ENCODE results near the gene SYNDIG1.

The SYNDIG1 gene

GRCh38 chr20:24473435-24474223, 4.2 kb downstream of the SYNDIG1 start:
- DNase-seq, result no peak

DNA sequence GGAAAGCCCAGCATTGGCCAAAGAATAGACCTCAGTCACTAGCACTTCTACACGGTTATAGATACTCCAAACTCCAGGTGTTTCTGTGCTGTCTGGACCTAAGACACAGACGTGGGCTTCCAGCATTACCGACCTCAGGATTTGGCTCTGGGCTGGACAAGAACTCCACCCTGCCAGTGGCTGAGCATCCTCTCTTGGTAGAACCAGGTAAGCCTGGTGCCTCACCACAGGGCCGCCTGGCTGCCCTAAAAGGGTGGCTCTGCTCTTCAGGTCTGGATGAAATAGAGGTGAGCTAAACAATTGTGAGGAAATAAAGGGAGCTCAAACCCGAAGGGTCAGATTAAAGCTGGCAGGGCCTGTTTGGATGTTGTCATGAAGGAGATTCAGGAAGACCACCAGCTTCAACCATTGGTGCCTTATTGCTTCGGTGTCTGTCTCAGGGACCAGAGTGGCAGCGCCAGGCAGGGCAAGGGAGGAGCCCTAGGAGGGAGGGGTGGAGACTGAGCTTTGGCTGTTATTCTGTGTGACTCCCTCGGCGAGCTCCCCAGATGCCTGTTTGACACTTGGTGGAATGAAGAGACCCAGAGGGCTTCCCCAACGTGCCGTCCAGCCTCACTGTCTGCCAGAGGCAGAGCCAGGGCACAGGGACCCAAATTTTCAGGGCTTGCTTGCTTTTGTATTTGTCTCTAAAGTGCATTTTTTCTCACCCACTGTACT, 8.6 kb downstream of the SYNDIG1 start:
- no peak for DNase-seq

GRCh38 chr20:24478584-24478983, 9.2 kb downstream of the SYNDIG1 start:
- DNase-seq, result no peak

- DNase-seq, result no peak
These were observed 9.7 kb downstream of the SYNDIG1 start for GRCh38 chr20:24479106-24479505.

- no peak for DNase-seq
These were observed 10.2 kb downstream of the SYNDIG1 start for GRCh38 chr20:24479595-24479994.

DNA sequence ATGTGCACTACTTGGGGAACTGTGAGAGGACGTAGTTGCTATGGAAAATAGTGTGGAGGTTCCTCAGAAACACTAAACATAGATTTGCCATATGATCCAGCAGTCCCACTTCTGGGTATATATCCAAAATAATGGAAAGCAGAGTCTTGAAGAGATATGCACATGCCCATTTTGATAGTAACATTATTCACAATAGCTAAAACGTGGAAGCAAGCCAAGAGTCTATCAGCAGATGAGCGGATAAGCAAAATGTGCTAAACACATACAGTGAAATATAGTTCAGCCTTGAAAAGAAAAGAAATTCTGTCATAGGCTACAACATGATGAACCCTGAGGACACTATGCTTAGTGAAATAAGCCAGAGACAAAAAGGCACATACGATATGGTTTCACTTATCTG, 11.1 kb downstream of the SYNDIG1 start:
- DNase-seq, result no peak

- DNase-seq, result no peak
These were observed 11.7 kb downstream of the SYNDIG1 start for GRCh38 chr20:24481173-24481572.

DNA sequence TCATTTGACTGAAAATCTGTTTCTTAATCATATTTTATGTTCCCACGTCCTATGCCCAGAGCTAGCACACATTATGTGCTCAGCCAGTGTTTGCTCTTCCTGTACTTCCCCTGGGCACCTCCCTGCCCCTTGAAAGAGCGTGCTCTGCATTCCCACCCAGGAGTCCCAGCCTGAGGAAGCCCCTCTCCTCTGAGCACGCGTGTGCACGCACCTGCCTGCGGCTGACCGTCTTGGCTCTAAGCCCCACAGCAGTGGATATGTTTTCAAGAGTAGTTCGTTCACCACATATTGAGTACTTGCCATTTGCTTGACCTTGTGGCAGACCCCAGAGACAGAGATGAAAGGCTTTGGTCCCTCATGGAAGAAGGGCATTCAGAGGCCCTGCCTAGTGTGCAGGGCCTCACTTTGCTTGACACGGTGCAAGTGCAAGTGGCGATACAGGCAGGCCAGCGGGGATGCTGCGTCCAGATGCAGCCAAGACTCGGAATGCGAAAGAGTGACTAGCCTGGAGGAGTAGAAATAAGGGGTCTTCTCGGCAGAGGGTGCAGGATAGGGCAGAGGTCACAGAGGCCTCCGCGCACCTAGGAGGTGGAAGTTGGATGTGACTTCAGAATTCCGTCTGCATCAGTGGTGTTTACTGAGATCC, 14.1 kb downstream of the SYNDIG1 start:
- DNase-seq, result no peak

GRCh38 chr20:24484081-24484450, 14.6 kb downstream of the SYNDIG1 start:
- DNase-seq, result no peak

GRCh38 chr20:24485981-24486380, 16.6 kb downstream of the SYNDIG1 start:
- no peak for DNase-seq

- DNase-seq, result no peak
These were observed 17.8 kb downstream of the SYNDIG1 start for GRCh38 chr20:24487240-24487639.

- DNase-seq, result no peak
These were observed 18.2 kb downstream of the SYNDIG1 start for GRCh38 chr20:24487648-24488047.

DNA sequence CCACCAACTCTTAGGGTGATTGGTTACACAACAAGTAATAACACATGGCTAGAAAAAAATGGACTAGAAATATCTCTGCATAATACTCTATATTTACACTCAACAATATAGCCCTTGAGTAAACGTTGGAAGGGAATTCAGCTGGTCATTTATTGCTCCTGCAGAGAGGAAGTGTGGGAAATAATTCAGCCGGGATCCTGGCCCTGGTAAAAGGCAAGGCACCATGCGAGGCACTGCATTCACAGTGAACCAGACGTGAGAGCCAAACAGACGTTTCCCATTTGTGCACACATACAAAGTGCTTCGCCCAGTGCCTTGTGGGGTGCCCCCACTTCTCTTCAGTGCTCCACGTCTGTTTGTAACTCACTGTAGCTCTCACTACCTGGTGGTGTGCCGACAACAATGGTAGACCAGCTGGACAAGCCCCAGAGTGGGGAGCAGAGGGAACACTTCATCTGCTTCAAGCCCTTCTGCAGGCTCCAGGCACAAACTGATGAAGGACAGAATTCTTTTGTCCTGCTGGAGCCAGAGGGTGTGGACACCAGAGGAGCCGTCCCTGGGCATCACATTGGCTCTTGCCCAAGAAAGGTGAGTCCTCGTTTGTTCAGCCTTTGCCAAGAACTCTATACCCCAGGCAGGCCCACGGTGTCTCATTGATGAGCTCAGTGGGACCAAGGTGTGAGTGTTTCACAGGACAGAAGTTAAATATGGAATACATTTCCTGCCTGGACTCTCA, 18.8 kb downstream of the SYNDIG1 start:
- DNase-seq, result no peak

- DNase-seq, result no peak
These were observed 19.4 kb downstream of the SYNDIG1 start for GRCh38 chr20:24488800-24489175.

- no peak for DNase-seq
These were observed 19.8 kb downstream of the SYNDIG1 start for GRCh38 chr20:24489193-24489592.

GRCh38 chr20:24489631-24490260, 20.3 kb downstream of the SYNDIG1 start:
- DNase-seq, result no peak

- DNase-seq, result no peak
These were observed 21.2 kb downstream of the SYNDIG1 start for GRCh38 chr20:24490598-24490997.

GRCh38 chr20:24491041-24491756, 21.8 kb downstream of the SYNDIG1 start:
- DNase-seq, result no peak

DNA sequence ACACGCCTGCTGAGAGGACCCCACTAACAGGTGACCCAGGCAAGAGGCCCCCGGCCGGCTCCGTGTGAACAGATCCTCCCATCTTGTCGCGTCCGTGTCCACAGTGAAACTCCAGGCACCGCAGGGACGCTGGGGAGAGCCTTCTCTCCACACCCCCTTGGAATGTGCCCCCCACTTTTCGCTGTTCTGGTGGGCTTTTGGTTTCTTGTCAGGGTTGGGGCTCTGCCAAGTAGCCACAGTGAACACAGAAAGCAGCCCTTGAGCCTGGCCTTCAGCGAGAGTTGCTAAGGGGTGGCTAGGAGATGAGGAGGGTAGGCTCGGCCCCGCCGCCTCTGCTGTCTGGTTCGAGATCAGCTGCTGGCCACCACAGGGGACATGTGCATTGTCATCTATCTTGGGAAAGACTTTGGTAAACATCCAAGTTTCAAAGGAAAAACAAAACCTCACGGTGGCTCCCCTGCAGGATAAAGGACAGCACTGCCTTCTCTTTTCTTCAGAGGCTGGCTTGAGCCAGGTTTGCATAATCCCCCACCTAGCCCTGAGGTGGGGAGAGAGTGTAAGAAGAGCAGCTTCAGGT, 22.7 kb downstream of the SYNDIG1 start:
- DNase-seq, result no peak

DNA sequence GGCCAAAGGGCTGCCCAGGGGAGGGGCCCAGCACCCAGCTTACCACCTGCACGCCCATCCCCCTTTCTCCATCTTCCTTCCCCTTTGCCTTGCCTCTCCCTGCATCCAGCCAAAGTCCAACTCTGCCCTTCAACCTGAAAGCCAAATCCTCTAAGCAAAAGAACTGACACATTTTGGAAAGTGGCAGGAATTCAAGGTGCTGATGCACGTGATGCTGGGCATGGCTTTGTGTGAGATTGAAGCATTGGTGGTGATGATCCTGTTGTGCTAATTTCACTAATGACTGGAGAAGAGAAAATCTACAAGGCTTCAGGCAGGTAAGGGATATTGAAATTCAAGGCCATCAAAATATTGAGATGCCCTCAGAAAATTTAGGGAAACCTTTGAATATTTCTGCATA, 23.3 kb downstream of the SYNDIG1 start:
- DNase-seq, result no peak

GRCh38 chr20:24493181-24493580, 23.8 kb downstream of the SYNDIG1 start:
- no peak for DNase-seq

All from GOT3 (cell line).